ENCODE results near the gene RAET1E.
"Not testable (repeated sequence)": the region's sequence is repeated elsewhere in the genome, so short reads cannot be mapped to it uniquely, and the experiment has no call there.

The RAET1E gene

GRCh38 chr6:149889326-149889725, 8.6 kb downstream of the RAET1E start:
- DNase-seq = no peak

DNA sequence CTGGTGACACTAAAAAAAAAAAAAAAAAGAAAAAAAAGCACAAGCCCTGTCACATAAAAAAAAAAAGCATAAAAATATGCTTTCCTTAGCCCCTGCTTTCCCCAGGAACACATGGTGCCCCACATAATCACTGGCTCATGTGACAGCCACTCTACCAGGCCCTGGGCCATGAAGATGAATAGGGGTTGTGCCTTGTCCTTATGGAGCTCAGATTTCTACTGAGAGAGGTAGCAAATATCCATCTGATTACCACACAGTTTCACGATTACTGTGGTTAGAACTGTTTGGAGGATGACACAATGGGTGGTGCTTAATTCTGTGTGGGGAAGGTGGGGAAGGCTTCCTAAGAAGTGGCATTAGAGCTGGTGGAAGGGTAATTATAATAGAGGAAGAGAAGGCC, 9.3 kb downstream of the RAET1E start:
- no peak for DNase-seq

DNA sequence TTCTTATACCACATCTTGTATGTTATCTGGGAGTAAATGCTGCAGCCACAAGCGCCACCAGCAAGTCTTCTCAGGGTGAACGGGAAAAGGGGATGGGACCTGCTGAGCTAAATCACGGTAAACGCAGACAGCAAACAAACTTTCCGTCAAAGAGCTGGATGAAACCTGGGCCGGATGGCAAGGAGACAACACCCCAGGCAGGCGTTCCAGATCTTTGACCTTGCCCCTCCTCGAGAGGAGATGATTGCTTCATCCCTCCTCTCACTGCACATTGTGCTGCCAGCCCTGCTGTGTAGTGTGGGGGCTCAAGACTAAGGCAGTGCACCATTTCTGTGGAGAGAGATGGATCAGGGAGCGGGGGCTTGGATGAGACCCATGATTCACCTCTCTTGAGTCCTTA, 9.8 kb downstream of the RAET1E start:
- no peak for DNase-seq

- no peak for DNase-seq
These were observed 10.6 kb downstream of the RAET1E start for GRCh38 chr6:149887343-149887742.

GRCh38 chr6:149885888-149886287, 12.0 kb downstream of the RAET1E start:
- DNase-seq = no peak

GRCh38 chr6:149884617-149885016, 13.3 kb downstream of the RAET1E start:
- DNase-seq = no peak

DNA sequence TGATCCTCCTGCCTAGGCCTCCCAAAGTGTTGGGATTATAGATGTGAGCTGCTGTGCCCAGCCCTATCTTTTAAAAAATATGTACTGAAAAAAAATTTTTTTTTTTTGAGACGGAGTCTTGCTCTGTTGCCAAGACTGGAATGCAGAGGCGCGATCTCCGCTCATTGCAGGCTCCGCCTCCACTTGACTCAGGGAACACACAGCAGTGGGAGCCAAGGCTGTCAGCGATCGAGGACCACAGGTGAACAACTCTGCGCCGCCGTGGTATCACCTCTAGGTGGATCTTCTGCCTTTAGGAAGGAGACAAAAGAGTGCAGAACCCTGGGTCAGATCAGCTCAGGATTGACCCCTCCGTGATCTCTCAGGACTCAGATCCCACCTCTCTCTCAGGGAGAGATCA, 13.7 kb downstream of the RAET1E start:
- DNase-seq = no peak

DNA sequence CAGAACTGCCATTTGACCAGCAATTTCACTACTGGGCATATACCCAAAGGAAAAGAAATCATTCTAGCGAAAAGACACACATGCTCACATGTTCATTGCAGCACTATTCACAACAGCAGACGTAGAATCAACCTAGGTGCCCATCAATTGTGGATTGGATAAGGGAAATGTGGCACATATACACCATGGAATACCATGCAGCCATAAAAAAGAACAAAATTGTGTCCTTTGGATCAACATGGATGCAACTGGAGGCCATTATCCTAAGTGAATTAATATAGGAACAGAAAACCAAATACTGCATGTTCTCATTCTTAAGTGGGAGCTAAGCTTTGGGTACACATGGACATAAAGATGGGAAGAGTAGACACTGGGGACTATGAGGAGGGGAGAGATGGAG, 16.1 kb downstream of the RAET1E start:
- no peak for DNase-seq

DNA sequence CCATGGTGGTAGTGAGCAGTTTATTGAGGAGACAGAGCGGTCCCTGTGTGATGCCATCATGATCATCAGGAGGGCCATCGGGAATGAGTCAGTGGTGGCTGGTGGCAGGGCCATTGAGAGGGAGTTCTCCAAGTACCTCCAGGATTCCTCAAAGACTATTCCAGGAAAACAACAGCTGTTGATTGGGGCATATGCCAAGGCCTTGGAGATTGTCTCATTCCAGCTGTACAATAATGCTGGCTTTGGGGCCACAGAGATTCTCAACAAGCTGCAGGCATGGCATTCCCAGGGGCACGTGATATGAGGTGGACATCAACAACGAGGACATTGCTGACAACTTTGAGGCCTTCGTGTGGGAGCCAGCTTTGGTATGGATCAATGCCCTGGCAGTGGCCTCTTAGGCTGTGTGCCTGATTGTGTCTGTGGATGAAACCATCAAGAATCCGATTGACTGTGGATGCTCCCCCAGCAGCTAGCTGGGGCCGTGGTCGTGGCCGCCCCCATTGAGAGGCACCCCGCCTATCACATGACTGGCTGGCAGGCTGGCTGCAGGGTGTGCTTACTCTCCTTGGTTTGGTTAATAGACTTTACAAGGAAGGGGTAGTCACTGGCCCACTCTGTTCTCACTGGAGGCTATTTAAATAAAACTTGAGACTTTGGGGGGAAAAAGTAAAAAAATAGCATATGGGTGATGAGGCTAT, 16.7 kb downstream of the RAET1E start:
- no peak for DNase-seq

DNA sequence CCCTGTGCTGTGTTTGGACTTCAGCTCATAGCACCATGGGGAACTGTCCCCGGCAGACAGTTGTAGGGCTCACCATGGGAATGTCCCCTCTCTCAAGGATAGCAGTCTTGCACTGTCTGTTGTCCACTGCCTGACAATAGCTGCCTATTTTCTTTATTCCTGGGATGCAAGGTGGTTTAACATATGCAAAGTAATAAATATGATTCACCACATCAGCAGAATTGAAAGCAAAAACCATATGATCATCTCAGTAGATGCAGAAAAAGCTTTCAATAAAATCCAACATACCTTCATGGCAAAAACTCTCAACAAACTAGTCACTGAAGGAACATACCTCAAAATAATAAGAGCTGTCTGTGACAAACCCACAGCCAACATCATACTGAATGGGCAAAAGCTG, 20.3 kb downstream of the RAET1E start:
- DNase-seq = no peak

- DNase-seq = no peak
These were observed 21.5 kb downstream of the RAET1E start for GRCh38 chr6:149876241-149876933.

DNA sequence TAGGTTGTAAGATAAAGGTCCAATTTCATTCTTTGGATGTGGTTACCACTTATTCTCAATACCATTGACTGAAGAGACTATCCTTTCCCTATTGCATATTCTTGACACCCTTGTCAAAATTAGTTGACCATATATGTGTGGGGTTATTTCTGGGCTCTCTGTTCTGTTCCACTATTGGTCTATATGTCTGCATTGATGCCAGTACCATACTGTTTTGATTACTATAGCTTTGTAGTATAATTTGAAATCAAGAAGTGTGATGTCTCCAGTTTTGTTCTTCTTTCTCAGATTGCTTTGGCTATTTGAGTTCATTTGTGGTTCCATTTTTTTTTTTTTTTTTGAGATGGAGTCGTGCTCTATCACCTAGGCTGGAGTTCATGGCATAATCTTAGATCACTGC, 25.7 kb downstream of the RAET1E start:
- no peak for DNase-seq

DNA sequence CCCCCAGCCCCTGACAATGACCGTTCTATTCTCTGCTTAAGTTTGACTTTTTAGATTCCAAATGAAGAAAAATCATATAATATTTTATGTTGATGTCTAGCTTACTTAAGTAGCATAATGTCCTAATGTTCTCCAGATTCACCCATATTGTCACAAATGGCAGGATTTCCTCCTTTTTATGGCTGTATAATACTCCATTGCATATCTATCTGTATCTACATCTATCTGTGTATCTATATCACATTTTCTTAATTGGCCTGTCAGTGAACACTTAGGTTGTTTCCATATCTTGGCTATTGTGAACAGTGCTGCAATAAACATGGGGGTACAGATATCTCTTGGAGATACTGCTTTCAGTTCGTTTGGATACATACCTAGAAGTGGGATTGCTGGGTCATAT, 26.7 kb downstream of the RAET1E start:
- DNase-seq = no peak

- DNase-seq = no peak
These were observed 28.5 kb downstream of the RAET1E start for GRCh38 chr6:149869275-149869892.

DNA sequence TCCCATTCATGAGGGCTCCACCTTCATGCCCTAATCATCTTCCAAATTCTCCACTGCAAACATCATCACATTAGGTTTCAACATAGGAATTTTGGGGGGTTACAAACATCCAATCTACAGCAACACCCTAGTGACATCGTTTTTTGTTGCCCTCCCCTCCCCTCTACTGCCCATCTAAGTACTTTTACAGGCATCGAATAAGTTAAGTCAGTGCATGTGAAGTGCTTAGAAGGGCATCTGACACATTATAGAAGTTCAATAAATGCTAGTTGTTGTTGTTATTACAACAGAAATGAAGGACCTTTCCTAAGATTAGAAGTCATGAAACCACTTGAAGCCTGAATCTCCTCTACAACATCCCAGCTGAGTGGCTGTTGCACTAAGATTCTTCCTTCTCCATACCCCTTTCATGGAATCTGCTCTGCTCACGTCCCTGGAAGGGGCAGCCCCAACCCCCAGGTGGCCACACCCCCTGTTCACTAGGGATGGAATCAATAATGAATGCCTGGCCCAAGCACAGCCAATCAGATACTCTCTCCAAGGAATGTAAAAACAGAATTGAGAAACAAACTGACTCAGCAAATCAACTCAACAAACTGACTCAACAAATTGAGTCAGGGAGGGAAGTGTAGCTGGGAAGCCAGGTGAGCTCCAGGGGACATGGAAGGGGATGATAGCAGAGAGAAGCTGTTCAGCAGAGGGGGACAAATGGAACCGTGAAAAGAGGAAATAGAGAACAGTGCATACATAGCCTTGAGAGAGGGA, 29.9 kb downstream of the RAET1E start:
- no peak for DNase-seq

DNA sequence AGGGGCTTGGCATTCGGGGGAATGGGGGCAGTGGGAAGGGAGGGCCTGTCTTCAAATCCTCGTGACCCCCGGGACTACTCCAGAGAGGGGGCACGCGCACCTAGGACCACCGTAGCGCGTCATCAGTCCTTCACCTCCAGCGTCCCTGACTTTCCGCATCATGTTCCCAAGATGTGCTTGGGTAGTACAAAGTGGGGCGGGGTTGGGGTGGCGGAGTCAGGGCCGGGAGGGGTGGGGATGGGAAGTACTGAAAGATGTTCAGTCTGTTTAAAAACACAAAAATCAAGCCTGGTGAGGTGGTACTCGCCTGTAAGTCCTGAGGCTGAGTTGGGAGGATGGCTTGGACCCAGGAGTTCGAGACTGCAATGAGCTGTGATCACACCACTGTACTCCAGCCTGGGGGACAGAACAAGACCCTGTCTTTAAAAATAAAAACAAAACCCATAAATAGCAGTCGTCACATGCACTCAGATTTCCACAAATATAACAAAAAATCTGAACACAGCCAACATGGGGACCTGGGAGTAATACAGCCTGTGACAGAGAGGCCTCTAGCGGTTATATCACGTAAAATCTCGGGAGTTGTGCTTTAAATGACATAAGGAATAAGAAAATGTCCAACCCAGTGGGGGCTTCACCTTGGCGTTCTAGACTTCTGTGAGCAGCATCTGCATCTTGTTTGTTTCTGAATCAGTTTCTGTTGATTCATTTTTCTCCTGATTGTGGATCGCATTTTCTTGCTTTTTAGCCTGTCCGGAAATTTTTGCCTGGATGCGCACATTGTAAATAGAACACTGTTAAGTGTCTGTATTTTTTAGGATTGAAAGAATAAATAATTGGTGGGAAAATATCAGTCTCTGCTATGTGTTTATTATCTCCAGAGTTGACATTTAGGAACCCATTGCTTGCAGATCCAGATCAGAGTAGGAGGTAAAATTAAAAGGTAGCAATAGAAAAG, 33.1 kb downstream of the RAET1E start:
- peak; percentile 61 for DNase-seq

DNA sequence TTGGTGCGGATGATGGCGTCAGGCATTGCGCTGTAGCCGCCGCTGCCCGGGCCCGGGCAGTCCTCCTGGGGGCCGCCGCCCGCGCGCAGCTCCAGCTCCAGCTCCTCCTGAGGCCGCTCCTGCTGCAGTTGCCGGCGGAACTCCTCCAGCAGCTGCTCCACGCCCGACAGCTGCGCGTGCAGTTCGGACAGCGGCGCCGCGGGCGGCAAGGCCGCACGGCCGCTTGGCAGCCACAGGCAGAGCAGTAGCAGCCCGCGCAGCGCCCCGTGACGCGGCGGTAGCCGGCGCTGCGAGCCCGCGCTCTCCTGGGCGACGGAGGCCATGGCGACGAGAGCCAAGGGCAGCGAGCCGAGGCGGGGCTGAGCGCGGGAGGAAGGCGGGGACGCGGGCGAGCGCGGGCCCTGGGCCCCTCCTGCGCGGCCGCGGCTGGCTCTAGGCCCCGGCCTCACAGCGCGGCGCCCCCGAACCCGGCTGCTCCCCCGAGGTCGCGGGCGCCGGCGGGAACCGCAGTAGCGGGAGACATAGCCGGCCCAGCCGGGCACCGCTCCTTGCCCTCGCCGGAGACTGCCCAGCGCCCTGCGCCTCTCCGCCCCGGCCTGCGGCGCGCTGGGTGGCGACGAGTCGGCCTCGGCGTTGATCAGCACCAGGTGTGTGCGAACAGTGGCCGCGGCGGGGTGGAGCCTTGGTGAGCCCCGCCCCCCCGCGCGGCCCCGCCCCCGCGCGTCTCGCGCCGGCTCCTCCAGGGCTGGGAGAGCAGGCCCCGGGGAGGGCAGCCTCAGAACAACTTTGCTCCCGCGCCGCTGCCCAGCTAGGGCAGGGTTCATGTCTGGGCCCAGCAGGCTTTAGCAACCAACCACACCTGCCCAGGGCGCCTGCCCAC, 34.0 kb downstream of the RAET1E start, which contains the start of gene LRP11:
TSS of gene LRP11 (minus strand) at position 662 of the 880 bp plus-strand sequence. CDS start at position 323, 339 bp downstream.
- peak; percentile 85 for DNase-seq

GRCh38 chr6:149862922-149863697, 34.8 kb downstream of the RAET1E start:
- DNase-seq = peak; percentile 34

DNA sequence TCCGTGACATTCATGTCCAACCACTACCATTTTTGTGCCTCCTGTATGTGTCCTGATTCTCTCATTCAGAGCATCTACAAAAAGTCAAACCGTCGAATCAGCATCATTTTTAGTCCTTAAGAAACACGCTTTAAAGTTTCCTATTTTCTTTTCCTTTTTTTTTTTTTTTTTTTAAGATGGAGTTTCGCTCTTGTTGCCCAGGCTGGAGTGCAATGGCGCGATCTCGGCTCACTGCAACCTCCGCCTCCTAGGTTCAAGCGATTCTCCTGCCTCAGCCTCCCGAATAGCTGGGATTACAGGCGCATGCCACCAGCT, 35.5 kb downstream of the RAET1E start:
- DNase-seq = not testable (repeated sequence)

Data from activated CD4-positive, alpha-beta T cell treated with anti-CD3 and anti-CD28 coated beads, Interleukin-2, amount 50 U/mL, for 16 hours (primary cell).